PC-9 (cell line): Measurements from ENCODE around the gene MCCC2. TPM values are rescaled to one million over a fixed set of nuclear protein-coding genes. Genes with fewer than 3 reads are reported as not detected.
"Not testable (repeated sequence)": the region's sequence is repeated elsewhere in the genome, so short reads cannot be mapped to it uniquely, and the experiment has no call there.

Experiments used
- BruUV-seq: library from RNA; stranded (reverse); fragments of 400-500 nt; replicated peaks from 2 replicates; lab custom pipeline; 2021; lab: Mats Ljungman, UMichigan
- CTCF ChIA-PET: fragments of 300-600 bp; sonication (Branson Sonifier 250); formaldehyde crosslinking; loops from one replicate; lab custom pipeline; 2022; ENCODE audit warnings: antibody characterized with exemption; lab: Charles Lee
- POLR2A ChIA-PET: fragments of 300-600 bp; sonication (Branson Sonifier 250); formaldehyde crosslinking; loops from one replicate; lab custom pipeline; 2022; ENCODE audit warnings: antibody characterized with exemption; ENCODE audit not compliant: unreplicated experiment; lab: Charles Lee
- DNase-seq, 2 experiments: peaks; one replicate each; pipeline versions ENCODE4 v3.0.0 to v3.0.0-alpha.2; 2015 to 2022; ENCODE audit warnings: mixed read lengths in 1 of 2
- H2AFZ ChIP-seq: fragments of 200-600 bp; sonication (generic); 2 replicates; pipeline ENCODE4 v1.8.1; 2017; ENCODE audit warnings: antibody characterized with exemption
- H3F3A ChIP-seq: fragments of 200-600 bp; sonication (generic); 2 replicates; pipeline ENCODE4 v1.8.1; 2017; ENCODE audit warnings: antibody characterized with exemption, mild to moderate bottlenecking, low read depth; ENCODE audit not compliant: insufficient read depth
- H3K27ac ChIP-seq: fragments of 200-600 bp; sonication (generic); 2 replicates; pipeline ENCODE4 v1.6.1; 2016; ENCODE audit warnings: mixed run types
- H3K27me3 ChIP-seq: fragments of 200-600 bp; sonication (generic); 2 replicates; pipeline ENCODE4 v1.6.1; 2016; ENCODE audit warnings: low read depth, mixed run types; ENCODE audit not compliant: insufficient read depth
- H3K36me3 ChIP-seq: fragments of 200-600 bp; sonication (generic); 2 replicates; pipeline ENCODE4 v1.6.1; 2016; ENCODE audit warnings: low read depth, mixed run types
- H3K4me1 ChIP-seq: fragments of 200-600 bp; sonication (generic); replicated peaks from 2 replicates; pipeline ENCODE4 v1.6.1; 2016; ENCODE audit warnings: mixed run types; ENCODE audit not compliant: insufficient read depth
- H3K4me2 ChIP-seq: fragments of 200-600 bp; sonication (generic); 2 replicates; pipeline ENCODE4 v1.6.1; 2017; ENCODE audit warnings: mixed run types
- H3K4me3 ChIP-seq: fragments of 200-600 bp; sonication (generic); 2 replicates; pipeline ENCODE4 v1.6.1; 2016; ENCODE audit warnings: mixed run types
- H3K79me2 ChIP-seq: fragments of 200-600 bp; sonication (generic); 2 replicates; pipeline ENCODE4 v1.6.1; 2017; ENCODE audit warnings: low read depth, mixed run types
- H3K9me2 ChIP-seq: fragments of 200-600 bp; sonication (generic); 2 replicates; pipeline ENCODE4 v1.8.1; 2017; ENCODE audit warnings: mild to moderate bottlenecking; ENCODE audit not compliant: insufficient read depth
- H3K9me3 ChIP-seq: fragments of 200-600 bp; sonication (generic); 2 replicates; pipeline ENCODE4 v1.8.1; 2016; ENCODE audit warnings: low read depth; ENCODE audit not compliant: insufficient read depth
- H4K20me1 ChIP-seq: fragments of 200-600 bp; sonication (generic); 2 replicates; pipeline ENCODE4 v1.8.1; 2017; ENCODE audit not compliant: insufficient read depth
- CTCF ChIP-seq: fragments of 200-600 bp; sonication (generic); conservative IDR thresholded peaks from 2 replicates; pipeline ENCODE4 v1.6.1; 2017; ENCODE audit warnings: mixed run types, antibody characterized with exemption, mild to moderate bottlenecking, moderate library complexity
- EZH2 ChIP-seq: fragments of 200-600 bp; sonication (generic); IDR thresholded peaks from 2 replicates; pipeline ENCODE4 v1.8.0; 2017; ENCODE audit warnings: antibody characterized with exemption, low read depth
- intact Hi-C: fragments of 100-400 bp; cut with micrococcal nuclease; formaldehyde crosslinking; loops from one replicate; pipeline ENCODE4 v1.10.0; 2022; ENCODE audit not compliant: unreplicated experiment
- total RNA-seq: library from RNA; stranded (reverse); gene quantifications from 2 replicates; pipeline ENCODE4 v1.2.3, GENCODE V29; 2021

Gene MCCC2
- total RNA-seq, 1 experiment from 2014 or later = 87.0 TPM

GRCh38 chr5:71563161-71563560 lies 24.0 kb upstream of the MCCC2 start:
- POLR2A ChIA-PET = interaction anchor here (0.7 kb wide), 1 partner anchor 33 kb away, joined by 6 read pairs; no protein-coding TSS in a partner anchor
- Histone ChIP-seq H3K27ac (no peak overlapping the region), H3K79me2 (no peaks in the 10 kb centered on the region), H2AFZ (no peak overlapping the region), H3F3A (no peaks in the 10 kb centered on the region), H3K27me3 (no peaks in the 10 kb centered on the region), H3K4me3 (no peak overlapping the region), H3K9me3 (no peaks in the 10 kb centered on the region), H3K9me2 (no peaks in the 10 kb centered on the region), H3K4me1 (no peaks in the 10 kb centered on the region), H3K36me3 (peaks cover 32% of the 10 kb centered on the region), H4K20me1 (no peaks in the 10 kb centered on the region; the same call in 1 of the 2 replicates), H3K4me2 (no peak overlapping the region)
- no peak for DNase-seq
- no TSS peak for BruUV-seq
- TF ChIP-seq EZH2 (no peak), CTCF (no peak)
- intact Hi-C loops = no loop called here
- CTCF ChIA-PET = no interaction called here

DNA sequence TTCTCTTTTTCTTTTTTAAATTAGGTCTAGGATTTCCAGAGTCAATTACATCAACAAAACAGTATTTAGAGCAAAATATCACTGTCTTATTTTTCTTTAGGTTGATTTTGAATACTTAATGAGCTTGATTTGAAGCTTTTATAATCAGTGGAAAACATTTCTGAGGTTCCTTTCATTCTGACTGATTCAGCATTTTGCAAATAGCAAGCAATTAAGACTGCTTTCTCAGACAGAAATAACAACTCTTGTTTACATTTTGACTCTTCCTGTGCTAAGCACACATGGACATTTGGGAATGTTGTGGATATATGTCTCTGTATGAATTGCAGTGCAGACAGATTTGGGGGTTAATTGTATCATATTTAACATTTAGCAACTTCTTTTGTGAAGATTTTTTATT lies 22.2 kb upstream of the MCCC2 start:
- H4K20me1 ChIP-seq = no peaks in the 10 kb centered on the region; the same call in 1 of the 2 replicates
- peaks cover 25% of the 10 kb centered on the region for H3K36me3 ChIP-seq
- intact Hi-C loops = no loop called here
- BruUV-seq = no TSS peak
- H3K27me3 ChIP-seq = no peaks in the 10 kb centered on the region
- H3K4me1 ChIP-seq = no peaks in the 10 kb centered on the region
- POLR2A ChIA-PET = no interaction called here
- H3K4me2 ChIP-seq = no peak overlapping the region
- no peak overlapping the region for H3K27ac ChIP-seq
- no peak overlapping the region for H3K4me3 ChIP-seq
- no peaks in the 10 kb centered on the region for H3K9me3 ChIP-seq
- H2AFZ ChIP-seq = no peak overlapping the region
- no peak for DNase-seq
- TF ChIP-seq CTCF = no peak
- TF ChIP-seq EZH2 = no peak
- CTCF ChIA-PET = no interaction called here
- no peaks in the 10 kb centered on the region for H3K79me2 ChIP-seq
- H3F3A ChIP-seq = no peaks in the 10 kb centered on the region
- H3K9me2 ChIP-seq = no peaks in the 10 kb centered on the region

DNA sequence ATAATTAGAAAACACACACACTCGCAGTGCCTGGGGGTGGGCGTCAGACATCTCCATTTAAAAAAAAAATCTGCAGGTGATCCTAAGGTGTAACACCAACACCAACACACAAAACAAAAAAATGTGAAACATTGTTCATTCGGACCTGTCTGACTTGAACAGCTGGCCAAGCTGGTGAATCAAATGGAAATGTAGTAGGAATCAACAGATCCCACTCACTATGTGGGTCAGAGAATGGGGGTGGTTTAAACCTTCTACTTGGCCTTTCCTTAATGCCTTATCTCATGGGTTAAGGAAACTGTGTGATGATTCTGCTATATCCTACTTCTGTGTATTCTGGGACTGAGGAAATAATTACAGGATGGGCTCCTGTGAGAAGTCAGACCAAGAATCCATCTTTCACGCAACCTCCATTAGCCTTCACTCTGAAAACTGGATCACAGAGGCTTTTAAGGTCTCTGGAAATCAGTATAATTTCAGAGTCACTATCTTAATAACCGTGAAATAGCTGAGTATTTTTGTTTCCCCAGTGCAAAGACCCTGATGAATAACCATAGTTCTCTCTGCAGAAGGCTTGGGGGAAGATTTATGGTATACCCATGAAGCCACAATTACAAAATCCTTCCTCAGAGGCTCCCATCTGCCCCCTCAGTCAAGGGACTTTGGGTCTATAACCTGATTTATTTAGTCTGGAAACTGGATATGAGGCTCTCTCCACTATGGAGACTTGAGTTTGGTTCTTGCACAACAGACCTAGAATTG lies 17.2 kb upstream of the MCCC2 start:
- intact Hi-C loops = no loop called here
- CTCF ChIA-PET = no interaction called here

GRCh38 chr5:71571811-71572210 lies 15.3 kb upstream of the MCCC2 start:
- H3K9me3 ChIP-seq, intact Hi-C loops, H3K4me1 ChIP-seq, H3K4me2 ChIP-seq, H3K36me3 ChIP-seq, POLR2A ChIA-PET, H3K27ac ChIP-seq, H3K4me3 ChIP-seq, H3K9me2 ChIP-seq, H3F3A ChIP-seq, H4K20me1 ChIP-seq, CTCF ChIA-PET, H2AFZ ChIP-seq, BruUV-seq, H3K79me2 ChIP-seq, DNase-seq, H3K27me3 ChIP-seq: not testable (repeated sequence)

More for the DNA sequence above, 17.2 kb upstream of the MCCC2 start:
- Histone ChIP-seq H3K4me2 (no peak overlapping the region), H3K27ac (no peak overlapping the region), H3K36me3 (peaks cover 11% of the 10 kb centered on the region; the same call in 1 of the 2 replicates), H3K9me3 (no peaks in the 10 kb centered on the region), H3K9me2 (no peaks in the 10 kb centered on the region), H3F3A (no peaks in the 10 kb centered on the region), H3K4me3 (no peak overlapping the region), H3K4me1 (no peaks in the 10 kb centered on the region), H4K20me1 (no peaks in the 10 kb centered on the region; the same call in 1 of the 2 replicates), H2AFZ (no peak overlapping the region), H3K79me2 (no peaks in the 10 kb centered on the region), H3K27me3 (no peaks in the 10 kb centered on the region)
- BruUV-seq = no TSS peak
- TF ChIP-seq CTCF (no peak), EZH2 (no peak)
- POLR2A ChIA-PET = no interaction called here
- no peak for DNase-seq
